Large intestine (tissue), 3 donors: ENCODE results near the gene ZNF8. TPM values are rescaled to one million over a fixed set of nuclear protein-coding genes. Genes with fewer than 3 reads are reported as not detected.

Source experiments
- DNase-seq, 2 donors: peaks; one replicate each; pipeline versions ENCODE4 v3.0.0 to v3.0.0-alpha.2; 2013
- H3K27ac ChIP-seq: one replicate; pipeline ENCODE4 v1.5.1; 2013; ENCODE audit warnings: low read length
- H3K27me3 ChIP-seq: 2 replicates; pipeline ENCODE4 v1.6.1; 2013; ENCODE audit warnings: low read length; ENCODE audit not compliant: control insufficient read depth, insufficient read depth
- H3K36me3 ChIP-seq: 2 replicates; pipeline ENCODE4 v1.6.1; 2013; ENCODE audit warnings: low read length; ENCODE audit not compliant: control insufficient read depth, insufficient read depth
- H3K4me1 ChIP-seq: one replicate; pipeline ENCODE4 v1.6.1; 2013; ENCODE audit warnings: low read length; ENCODE audit not compliant: control insufficient read depth, insufficient read depth
- H3K4me3 ChIP-seq: one replicate; pipeline ENCODE4 v1.5.1; 2013; ENCODE audit warnings: low read length
- H3K9me3 ChIP-seq: one replicate; pipeline ENCODE4 v1.6.1; 2013; ENCODE audit warnings: mild to moderate bottlenecking, low read depth, low read length, moderate library complexity; ENCODE audit not compliant: control insufficient read depth
- WGBS: methylation state at CpG from one replicate; pipeline ENCODE4 v1.1.5; 2013; ENCODE audit warnings: low lambda C conversion rate; ENCODE audit not compliant: insufficient coverage; 5-methylcytosine and 5-hydroxymethylcytosine counted together
- polyA plus RNA-seq: library from polyadenylated mRNA; unstranded; fragments of 120-200 nt; gene quantifications from one replicate; pipeline ENCODE4 v1.2.1, GENCODE V29; 2013

Gene ZNF8
- polyA plus RNA-seq, 1 donor, result 5.1 TPM

GRCh38 chr19:58311345-58311865 lies 32.6 kb downstream of the ZNF8 start:
- WGBS, result no CpG with 5 or more reads among the region's 7 CpGs
- H3K36me3 ChIP-seq, result peaks cover 75% of the 10 kb centered on the region

GRCh38 chr19:58315580-58315979 lies 36.8 kb downstream of the ZNF8 start:
- Histone ChIP-seq H3K4me1 (no peaks in the 10 kb centered on the region), H3K27me3 (no peaks in the 10 kb centered on the region), H3K4me3 (no peak overlapping the region), H3K9me3 (no peaks in the 10 kb centered on the region), H3K36me3 (peaks cover 48% of the 10 kb centered on the region), H3K27ac (no peak overlapping the region)
- WGBS, result no CpG with 5 or more reads among the region's 2 CpGs
- no peak for DNase-seq

More at GRCh38 chr19:58311345-58311865, 32.6 kb downstream of the ZNF8 start:
- no peak for DNase-seq
- no peaks in the 10 kb centered on the region for H3K27me3 ChIP-seq
- H3K9me3 ChIP-seq, result no peaks in the 10 kb centered on the region
- H3K27ac ChIP-seq, result no peak overlapping the region
- no peak overlapping the region for H3K4me3 ChIP-seq
- H3K4me1 ChIP-seq, result peaks cover 4% of the 10 kb centered on the region

DNA sequence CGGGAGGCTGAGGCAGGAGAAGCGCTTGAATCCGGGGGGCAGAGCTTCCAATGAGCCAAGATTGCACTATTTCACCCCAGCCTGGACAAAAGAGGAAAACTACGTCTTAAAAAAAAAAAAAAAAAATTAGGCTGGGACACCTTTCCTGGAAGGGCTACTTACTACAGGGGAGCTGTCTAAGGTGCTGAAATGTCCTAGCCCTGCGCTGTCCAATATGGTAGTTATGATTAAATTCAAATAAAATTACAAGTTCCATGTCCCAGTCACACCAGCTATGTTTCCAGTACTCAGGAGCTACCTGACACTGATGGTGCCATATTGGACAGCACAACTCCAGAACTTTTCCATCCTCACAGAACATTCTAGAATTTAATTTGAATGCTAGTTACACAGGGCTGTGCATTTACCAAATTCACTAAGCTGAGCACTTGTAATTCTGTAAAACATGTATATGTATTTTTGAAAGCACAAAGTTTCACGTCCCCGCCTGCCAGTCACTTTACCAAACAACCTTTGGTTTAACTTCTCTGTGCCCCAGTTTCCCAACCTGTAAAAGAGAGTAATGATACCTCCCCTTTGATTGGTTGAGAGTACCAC lies 38.8 kb downstream of the ZNF8 start:
- Histone ChIP-seq H3K4me1 (no peaks in the 10 kb centered on the region), H3K4me3 (no peak overlapping the region), H3K27ac (no peak overlapping the region), H3K36me3 (peaks cover 34% of the 10 kb centered on the region), H3K9me3 (no peaks in the 10 kb centered on the region), H3K27me3 (no peaks in the 10 kb centered on the region)
- 20% methylated on average over 2 of the region's 7 CpGs for WGBS
- DNase-seq, result no peak

- Histone ChIP-seq H3K9me3 (no peaks in the 10 kb centered on the region), H3K4me1 (no peaks in the 10 kb centered on the region), H3K27me3 (no peaks in the 10 kb centered on the region), H3K27ac (no peak overlapping the region), H3K36me3 (peaks cover 26% of the 10 kb centered on the region), H3K4me3 (no peak overlapping the region)
- no peak for DNase-seq
- WGBS, result no CpG with 5 or more reads among the region's 4 CpGs
Observed at GRCh38 chr19:58318297-58318696, 39.5 kb downstream of the ZNF8 start.

- 100% methylated on average over 2 of the region's 10 CpGs for WGBS
- peaks cover 19% of the 10 kb centered on the region for H3K36me3 ChIP-seq
- no peak overlapping the region for H3K27ac ChIP-seq
- no peak for DNase-seq
- no peaks in the 10 kb centered on the region for H3K27me3 ChIP-seq
- H3K4me1 ChIP-seq, result no peaks in the 10 kb centered on the region
- no peaks in the 10 kb centered on the region for H3K9me3 ChIP-seq
- H3K4me3 ChIP-seq, result no peak overlapping the region
Observed at GRCh38 chr19:58319241-58319640, 40.5 kb downstream of the ZNF8 start.

GRCh38 chr19:58325311-58326022 lies 46.7 kb downstream of the ZNF8 start:
- DNase-seq, result peak; percentile 30 to 68
- no CpG with 5 or more reads among the region's 6 CpGs for WGBS
- H3K27me3 ChIP-seq, result no peaks in the 10 kb centered on the region
- peak overlapping the region; percentile 23 for H3K27ac ChIP-seq
- H3K9me3 ChIP-seq, result no peaks in the 10 kb centered on the region
- peak overlapping the region; percentile 84 for H3K4me3 ChIP-seq
- peaks cover 2% of the 10 kb centered on the region for H3K36me3 ChIP-seq
- H3K4me1 ChIP-seq, result peaks cover 16% of the 10 kb centered on the region

GRCh38 chr19:58326501-58326913 lies 47.8 kb downstream of the ZNF8 start:
- Histone ChIP-seq H3K27me3 (no peaks in the 10 kb centered on the region), H3K4me3 (peak overlapping the region; percentile 84), H3K36me3 (peaks cover 2% of the 10 kb centered on the region), H3K9me3 (no peaks in the 10 kb centered on the region), H3K27ac (peak overlapping the region; percentile 86), H3K4me1 (peaks cover 16% of the 10 kb centered on the region)
- DNase-seq, result no peak
- no CpG with 5 or more reads among the region's 9 CpGs for WGBS

- Histone ChIP-seq H3K27ac (peak within 1 kb of the TSS; percentile 86), H3K4me1 (peaks cover 16% of the 10 kb centered on the region), H3K9me3 (no peaks in the 10 kb centered on the region), H3K4me3 (peak within 1 kb of the TSS; percentile 84), H3K27me3 (no peaks in the 10 kb centered on the region), H3K36me3 (no peaks in the 10 kb centered on the region)
- no CpG with 5 or more reads among the region's 62 CpGs for WGBS
- DNase-seq, result peak; percentile 97 to 98
Observed at GRCh38 chr19:58326914-58327726, 48.4 kb downstream of the ZNF8 start, which contains the start of gene ZSCAN22. ZSCAN22 (plus strand) TSS chr19:58326994; CDS start chr19:58334803, 7,809 bp downstream.

GRCh38 chr19:58328999-58329398 lies 50.2 kb downstream of the ZNF8 start:
- Histone ChIP-seq H3K9me3 (no peaks in the 10 kb centered on the region), H3K27ac (no peak overlapping the region), H3K36me3 (no peaks in the 10 kb centered on the region), H3K4me1 (peaks cover 16% of the 10 kb centered on the region), H3K27me3 (no peaks in the 10 kb centered on the region), H3K4me3 (no peak overlapping the region)
- WGBS, result 77% methylated on average over 2 of the region's 10 CpGs
- no peak for DNase-seq

DNA sequence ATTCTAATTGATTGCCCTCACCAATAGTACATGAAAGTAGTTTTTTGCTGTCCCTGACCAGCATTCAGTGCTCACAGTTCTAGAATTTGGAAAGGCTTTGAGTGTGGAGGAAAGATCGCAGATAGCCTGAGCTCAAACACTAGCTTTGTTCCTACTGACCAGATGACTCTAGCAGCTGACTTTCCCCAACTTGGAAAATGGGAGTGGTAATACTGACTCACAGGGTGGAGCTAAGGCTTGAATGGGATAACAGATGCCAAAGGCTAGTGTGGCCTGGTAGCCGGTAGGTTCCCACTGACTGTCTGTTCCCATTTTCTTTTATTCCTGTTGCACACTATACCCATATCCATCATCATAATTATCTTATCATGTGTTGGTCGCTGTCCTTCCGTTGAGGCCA lies 51.7 kb downstream of the ZNF8 start:
- no peak for DNase-seq
- Histone ChIP-seq H3K4me3 (no peak overlapping the region), H3K27ac (no peak overlapping the region), H3K4me1 (peaks cover 9% of the 10 kb centered on the region), H3K9me3 (no peaks in the 10 kb centered on the region), H3K27me3 (no peaks in the 10 kb centered on the region), H3K36me3 (peaks cover 10% of the 10 kb centered on the region)
- WGBS, result no CpG with 5 or more reads among the region's 4 CpGs
